Putamen (tissue), 1 donor: ENCODE measurements around the gene FHOD3.

Experiments
- DNase-seq: peaks from one replicate; pipeline ENCODE4 v3.0.0-alpha.2; 2016; ENCODE audit warnings: low spot score

FHOD3 gene

DNA sequence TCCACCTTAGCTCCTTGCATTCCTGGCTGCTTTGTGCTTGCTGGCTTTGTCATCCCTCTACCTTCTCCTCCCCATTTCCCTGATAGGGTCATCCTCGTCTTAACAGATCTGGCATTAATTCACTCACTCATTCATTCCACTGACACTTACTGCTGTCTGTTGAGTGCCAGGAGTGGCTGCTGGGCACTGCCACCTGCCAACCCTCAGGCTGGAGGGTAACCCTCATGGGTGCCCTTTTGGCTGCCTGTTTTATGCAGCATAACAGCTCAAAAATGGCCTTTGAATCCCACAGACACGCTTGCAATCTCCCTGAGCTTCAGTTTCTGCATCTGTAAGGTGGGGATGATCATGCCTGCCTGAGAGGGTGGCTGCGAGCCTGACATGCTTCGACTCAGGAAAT lies 25.2 kb downstream of the FHOD3 start:
- no peak for DNase-seq

DNA sequence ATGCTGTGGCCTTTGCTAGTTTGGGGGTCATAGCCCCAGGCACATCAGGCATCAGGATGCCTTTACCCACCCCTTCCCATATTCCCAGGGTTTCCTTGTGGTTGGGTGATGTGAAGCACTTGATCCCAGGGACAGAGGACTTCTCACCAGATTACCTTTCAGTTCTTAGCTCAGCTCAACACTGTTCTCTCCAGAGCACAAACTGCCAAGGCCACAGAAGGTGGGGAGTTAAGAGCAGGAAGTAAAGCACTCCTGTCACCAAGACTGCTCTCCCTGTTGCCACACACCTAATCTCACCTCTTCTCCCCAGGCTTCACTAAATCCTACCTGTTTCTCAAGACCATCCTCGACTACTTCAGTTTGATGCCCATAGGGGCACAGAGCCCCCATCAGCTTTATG lies 25.9 kb downstream of the FHOD3 start:
- no peak for DNase-seq

DNA sequence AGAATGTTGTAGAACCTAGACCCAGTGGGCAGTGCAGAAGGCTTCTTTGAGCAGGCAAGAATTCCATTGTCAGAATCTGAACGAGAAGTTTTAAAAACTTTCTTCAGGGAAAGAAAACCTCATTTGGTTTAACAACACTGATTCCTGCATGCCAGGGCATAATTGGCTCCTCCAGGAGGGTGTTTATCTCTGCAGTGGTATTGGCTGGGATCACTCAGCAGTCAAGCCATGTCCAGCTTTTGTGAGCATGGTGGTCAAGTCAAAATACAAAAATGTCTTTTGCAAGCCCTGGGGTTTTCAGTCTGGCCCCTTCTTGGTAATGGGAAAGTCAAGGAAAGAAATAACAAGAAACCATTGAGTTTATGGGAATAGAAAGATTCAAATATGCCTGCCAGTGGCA lies 28.3 kb downstream of the FHOD3 start:
- DNase-seq: no peak

DNA sequence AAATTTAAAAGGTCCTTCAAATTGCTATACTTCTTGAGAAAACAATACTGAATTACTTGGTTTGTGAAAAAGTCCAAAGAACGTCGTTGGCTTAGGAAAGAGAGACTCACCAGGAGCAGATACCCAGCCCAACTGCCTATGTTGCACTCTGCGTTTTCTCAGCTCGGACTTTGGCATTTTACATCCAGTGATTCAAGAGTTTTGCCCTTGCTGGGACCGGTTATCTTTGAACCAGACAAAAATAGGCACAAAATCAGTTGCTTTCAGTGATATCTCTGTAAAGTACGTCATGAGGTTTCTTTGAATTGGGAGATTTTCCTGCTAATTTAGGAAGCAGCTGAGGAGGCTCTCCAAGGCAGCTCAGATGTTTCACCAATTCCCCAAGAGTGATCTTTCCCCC lies 29.3 kb downstream of the FHOD3 start:
- no peak for DNase-seq

DNA sequence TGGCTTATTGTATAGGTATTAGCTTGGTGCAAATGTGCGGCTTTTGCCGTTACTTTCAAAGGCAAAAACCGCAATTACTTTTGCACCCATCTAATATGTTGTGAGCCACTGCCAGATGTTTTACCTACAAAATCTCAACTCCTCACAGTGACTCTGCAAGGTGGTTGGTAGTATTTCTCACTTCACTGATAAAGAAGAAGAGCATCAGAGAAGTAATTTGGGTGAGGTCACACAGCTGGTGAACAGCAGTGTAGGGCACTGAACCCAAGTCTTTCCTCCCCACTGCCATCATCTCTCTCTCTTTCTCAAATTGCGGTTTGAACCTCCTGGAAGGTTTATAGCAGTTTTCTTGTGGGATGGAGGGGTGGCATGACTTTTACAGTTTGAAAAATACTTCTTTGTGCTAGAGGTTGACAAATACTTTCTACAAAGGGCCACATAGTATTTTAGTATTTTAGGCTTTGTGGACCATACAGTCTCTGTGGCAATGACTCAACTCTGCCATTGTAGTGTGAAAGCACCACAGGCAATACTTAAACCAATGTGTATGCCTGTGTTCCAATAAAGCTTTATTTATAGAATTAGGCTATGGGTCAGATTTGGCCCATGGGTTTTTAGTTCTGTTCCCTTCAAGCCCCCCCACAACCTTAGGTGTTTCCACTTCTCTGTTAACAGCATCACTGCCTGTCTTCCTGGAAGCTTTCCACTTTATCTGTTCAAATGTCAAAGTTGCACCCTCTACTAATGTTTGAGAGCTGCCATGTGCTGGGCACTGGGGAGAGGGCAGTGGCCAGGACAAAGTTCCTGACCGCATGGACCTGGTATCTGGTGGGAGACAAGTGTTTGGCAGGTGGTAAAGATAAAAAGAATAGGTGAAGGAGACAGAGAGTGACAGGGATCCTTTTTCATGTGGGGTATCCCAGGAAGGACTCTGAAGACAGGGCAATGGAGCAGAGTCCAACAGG lies 30.1 kb downstream of the FHOD3 start:
- DNase-seq: no peak

DNA sequence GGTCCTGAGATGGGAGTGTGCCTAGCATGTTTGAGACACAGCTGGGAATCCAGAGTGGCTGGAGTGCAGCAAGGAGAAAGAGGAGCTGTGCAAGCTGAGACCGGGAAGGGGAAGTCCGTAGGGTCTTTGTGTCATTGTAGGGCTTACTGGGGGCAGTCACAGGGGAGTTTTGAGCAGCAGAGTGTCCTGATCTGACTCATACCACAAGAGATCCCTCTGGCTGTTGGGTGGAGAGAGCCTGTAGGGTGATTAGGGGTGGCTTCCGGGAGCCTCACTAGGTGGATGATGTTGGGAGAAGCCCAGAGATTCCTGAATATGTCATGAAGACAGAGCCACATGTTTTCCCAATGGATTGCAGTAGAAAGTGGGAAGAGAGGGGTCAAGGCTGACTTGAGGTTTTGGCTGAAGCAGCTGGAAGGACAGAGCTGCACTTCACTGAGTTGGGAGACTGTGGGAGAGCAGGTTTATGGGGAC lies 30.9 kb downstream of the FHOD3 start:
- DNase-seq: no peak

DNA sequence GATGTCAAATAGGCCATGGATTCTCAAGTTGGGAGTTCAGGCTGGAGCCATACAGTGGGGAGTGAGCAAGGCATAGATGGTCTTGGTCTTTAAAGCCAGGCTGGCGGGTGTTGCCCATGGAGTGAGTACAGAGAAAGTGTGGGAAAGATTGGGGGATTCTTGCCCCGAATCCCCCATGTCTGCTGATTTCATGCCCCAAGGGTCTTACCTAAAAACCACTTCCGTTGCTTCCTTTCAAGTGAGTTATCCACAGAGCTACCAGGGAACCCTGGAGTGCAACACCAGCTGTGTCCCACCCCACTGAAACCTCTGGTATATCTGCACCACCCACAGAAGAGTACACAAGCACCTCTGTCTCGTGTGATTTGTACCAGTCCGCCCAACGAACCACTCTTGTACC lies 31.4 kb downstream of the FHOD3 start:
- no peak for DNase-seq

DNA sequence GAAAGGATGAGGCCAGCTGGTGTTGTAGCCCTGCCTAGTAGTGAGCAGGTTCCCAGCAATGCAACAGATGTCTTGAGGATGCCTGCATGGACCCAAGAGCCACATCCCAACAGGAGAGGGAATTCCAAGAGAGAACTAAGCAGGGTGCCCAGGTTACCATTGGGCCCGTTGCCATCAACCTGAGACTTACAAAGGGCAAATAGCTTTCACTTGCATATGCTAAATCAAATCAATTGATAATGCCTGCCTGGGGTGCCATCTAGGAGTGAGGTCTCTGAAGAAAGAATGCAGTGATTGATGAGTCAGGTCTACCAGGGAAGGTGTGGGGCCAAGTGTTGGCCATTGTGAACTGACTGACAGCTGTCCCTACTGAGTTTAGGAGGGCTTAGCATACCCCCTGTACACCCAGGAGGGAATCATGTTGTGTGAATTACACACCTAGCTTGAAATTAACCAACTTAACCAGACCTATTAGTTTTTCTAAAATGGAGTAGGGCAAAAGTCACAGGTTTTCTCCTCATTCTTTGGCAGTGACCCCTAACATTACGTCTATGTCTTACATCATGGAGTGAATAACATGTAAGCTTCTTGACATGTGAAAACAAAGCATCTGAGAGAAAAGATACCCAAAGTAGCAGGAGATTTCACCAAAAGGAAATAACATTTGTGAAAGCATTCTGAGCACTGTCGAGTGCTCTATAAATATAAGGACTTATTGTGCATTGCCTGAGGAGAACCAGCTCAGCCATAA lies 32.3 kb downstream of the FHOD3 start:
- no peak for DNase-seq

DNA sequence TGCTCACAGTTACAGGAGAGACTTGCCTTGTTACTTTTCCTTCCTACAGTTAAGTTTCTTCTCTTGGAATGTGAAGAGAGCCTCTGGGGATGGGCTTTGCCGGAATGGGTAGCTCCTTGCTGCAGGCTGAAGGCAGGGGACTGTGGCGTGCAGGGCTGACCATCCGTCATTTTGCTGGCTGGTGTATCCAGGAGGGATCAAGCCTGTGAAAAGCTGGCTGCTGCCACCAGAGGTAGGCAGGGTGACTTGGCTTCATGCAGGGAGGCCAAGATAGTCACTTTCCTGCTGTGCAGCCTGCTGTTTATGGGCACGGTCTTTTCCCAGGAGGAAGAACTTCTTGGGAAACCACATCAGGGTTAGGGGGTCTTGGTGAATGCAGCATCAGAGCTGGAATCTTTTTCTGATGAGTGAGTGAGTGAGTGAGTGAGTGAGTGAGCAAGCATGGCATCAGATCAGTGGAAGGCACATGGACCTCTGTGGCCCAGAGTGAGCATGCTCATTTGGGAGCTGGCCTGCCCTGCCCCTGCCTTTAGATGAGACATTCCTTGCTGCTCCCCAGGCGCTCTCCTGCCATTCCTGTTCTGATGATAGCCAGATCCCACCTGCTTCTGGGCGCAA lies 33.0 kb downstream of the FHOD3 start:
- DNase-seq: no peak

DNA sequence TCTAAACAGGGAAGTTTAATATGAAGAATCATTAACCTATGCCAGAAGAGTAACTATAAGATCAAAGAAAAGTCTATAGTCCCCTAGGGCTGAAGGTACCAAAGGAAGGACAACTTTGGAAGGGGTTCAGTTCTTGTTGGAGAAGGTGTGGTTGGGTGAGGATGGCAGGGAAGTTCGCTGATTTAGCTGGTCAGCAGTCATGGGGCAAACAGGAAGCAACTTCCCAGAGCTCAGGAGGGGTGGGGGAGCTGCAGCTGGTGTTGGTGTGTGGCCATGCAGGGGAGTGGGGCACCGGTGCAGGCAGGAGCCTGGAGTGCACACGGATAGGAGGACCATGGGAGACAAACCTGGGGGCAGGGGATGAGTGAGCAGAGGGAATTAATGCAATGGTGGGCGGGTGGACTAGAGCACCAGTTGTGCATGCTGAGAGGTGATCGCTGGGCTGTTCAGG lies 34.0 kb downstream of the FHOD3 start:
- no peak for DNase-seq

DNA sequence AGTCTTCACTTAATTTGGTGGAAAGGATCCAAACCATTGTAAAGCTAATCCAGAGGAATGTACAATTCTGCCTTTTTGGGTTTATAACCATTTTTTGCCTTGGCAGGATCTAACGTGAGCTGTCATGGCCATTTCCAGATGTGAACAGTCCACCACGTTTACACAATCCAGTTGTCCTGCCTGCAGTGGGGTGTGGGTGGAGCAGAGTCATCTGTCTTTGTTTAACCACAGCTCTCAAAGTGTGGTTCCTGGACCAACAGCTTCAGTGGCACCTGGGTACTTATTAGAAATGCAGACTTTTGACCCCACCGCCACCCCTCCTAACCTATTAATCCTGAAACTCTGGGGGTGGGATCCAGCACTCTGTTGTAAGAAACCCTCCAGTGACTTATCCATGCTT lies 35.9 kb downstream of the FHOD3 start:
- DNase-seq: no peak

DNA sequence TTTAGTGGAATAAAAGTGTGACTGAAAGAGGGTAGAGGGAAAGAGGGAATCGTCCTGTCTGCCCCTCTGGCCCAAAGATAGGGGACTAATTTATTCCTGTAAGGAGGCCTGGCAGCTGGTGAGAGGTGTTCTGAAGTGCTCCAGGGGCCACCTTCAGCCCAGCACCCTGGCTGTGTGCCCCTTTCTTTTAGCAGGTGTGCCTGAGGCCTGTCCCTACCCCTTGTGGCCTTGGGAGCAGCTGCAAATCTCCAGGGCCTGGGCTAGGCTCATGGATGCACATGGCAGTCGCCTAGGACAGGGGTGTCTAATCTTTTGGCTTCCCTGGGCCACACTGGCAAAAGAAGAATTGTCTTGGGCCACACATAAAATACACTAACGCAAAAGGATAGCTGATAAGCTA lies 37.3 kb downstream of the FHOD3 start:
- no peak for DNase-seq

DNA sequence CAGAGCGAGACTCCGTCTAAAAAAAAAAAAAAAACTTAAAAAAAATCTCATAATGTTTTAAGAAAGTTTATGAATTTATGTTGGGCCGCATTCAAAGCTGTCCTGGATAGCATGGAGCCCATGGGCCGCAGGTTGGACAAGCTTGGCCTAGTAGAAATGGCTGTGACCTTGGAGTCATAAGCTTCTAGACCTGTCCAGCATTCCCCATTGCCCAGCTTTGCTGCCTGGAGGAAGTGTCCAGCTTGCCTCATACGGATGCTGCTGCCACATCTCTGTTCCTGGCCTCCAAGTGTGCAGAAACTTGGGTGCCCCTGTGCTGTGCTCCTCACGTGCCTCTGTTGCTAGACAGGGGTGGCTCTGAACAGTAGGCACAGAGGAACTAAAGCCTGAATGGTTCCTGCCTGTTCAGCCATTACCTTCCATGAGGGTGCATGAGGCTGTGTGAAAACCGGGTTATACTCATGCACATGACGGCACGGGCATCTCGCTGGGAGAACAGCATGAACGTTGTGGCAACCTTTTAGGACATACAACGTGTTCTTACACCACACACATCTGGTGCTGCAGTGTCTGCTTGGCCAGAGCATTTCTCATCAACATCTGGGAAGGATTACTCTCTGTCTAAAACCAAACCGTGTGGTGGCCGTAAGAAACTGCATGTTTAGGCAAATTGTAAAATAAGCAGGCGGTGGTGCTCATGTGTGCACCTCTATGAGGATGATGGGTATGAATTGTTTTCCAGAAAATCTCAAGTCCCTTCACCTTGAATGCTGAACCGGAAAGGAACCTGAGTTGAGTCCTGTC lies 38.2 kb downstream of the FHOD3 start:
- DNase-seq: no peak

DNA sequence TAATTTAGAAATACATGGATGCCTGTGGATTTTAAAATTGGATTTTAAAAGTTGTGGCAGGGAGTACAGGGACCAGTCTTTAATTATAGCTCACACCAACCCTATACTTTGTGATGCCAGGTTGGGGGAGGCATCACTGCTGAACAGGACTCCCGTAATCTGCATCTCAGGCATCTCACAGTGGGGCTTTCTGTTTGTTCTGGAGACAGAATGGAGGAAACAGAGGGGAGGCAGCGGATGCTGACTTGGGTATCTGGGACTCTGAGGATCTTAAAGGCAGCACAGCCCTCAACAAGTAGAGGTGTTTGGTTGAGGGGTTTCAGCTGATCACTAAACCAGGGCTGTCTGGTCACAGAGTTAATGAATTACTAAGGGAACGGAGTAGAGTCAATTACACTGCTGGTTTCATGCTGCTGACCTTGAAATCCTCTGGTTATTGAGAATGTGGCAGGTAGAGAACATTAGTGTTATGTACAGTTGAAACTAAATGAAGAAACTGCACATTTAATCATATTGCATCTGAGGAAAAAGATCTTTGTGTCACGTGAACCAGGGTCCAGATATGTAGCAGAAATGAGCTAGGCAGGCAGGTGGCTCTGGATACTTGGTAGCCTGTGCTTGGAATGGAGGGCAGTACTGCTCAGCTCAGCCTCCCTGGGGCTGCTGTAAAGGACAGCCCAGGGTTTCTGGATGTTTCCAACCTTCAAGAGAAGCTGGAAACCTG lies 40.3 kb downstream of the FHOD3 start:
- DNase-seq: no peak

DNA sequence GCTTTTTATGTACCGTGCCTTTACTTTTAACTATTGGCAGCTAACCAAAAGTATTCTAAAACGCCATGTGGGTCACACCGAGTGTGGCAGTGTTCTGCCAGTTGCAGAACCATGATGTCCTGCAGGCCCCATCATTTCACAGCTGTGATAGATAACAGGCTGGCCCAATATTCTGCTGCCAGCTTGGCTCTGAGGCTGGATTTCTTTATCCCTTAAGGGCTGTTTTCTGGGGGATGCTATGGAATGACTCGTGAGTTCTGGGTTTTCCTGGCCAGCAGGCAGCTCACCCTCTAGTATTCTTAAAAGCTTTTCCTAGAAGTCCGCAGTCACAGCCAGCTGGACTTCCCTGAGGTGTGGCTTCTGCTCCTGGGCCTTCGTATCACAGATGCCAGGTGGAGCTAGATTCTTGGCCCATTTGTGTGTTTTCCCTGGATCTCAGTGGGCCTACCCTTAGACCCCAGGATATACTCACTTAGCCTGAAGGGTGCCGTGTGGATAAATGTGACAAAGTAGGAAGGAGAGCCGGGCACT lies 41.0 kb downstream of the FHOD3 start:
- no peak for DNase-seq

DNA sequence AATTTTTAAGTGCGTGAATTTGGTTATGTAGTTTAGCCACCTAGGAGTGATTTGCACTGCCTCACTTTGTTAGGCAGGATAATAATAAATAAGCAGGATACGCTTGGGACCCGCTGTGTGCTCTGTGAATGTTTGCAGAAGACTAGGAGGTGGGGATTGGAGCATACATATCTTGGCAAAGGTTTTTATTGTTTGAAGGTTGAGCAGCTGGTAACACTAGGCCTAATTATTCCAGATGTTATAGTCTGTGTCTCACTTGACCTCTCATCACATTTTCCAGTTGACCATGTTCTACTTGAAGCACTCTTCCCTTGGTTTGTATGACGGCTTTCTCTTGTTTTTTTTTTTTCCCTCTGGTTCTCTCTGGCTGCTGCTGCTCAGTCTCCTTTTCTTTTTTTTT lies 42.7 kb downstream of the FHOD3 start:
- no peak for DNase-seq

DNA sequence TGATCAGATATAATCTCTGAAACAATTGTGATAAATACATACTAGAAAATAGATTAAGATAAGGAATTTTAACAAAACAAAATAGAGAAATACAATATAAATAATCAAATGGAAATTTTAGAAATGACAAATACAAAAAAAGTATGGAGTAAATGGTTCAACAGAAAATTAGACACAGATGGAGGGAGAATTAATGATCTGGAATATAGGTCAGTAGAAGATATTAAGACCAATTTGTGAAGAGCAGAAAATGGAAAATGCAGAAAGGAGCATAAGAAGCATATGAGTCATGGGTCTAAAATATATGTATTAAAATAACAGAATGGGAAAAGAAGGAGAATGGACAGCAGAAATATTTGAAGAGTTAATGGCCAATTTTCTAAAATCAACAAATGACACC lies 44.4 kb downstream of the FHOD3 start:
- no peak for DNase-seq

DNA sequence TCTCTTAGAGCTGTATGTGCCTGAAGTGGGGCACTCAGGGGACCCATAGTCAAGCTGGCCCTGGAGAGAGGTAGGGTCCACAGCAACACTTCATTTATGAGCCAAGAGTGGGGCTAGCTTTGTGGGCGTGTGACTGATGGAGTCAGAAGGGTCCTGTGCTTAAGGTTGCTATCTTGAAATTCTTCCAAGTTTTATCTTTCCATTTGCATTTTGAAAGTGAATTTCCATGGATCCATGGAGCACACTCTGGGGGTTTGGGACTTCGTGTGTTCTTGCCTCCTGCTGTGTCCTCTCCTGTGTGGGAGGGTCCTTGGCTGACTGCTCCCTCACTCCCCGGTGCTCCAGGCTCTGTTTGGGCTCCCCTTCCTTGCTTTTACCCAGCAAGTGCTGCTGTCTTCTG lies 50.8 kb downstream of the FHOD3 start:
- no peak for DNase-seq

DNA sequence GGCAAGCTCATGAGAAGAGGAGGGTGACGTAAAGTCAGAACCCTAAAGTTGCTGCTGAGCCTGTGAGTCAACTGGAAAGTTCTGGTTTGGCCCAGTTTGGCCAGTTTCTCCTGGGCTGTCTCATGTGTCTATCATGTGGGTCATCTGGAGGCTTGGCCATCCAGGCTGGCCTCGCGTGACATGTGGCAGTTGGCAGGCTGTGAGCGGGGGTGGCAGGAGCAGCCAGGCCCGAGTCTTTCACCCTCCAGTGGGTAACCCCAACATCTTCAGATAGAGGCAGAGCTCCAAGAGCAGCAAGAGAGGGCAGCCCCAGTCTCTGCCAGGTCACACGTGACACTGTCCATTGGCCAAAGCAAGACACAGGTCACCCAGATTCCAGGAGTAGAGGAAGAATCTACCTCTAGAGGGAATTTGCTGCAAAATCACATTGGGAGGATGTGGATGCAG lies 51.5 kb downstream of the FHOD3 start:
- DNase-seq: no peak

DNA sequence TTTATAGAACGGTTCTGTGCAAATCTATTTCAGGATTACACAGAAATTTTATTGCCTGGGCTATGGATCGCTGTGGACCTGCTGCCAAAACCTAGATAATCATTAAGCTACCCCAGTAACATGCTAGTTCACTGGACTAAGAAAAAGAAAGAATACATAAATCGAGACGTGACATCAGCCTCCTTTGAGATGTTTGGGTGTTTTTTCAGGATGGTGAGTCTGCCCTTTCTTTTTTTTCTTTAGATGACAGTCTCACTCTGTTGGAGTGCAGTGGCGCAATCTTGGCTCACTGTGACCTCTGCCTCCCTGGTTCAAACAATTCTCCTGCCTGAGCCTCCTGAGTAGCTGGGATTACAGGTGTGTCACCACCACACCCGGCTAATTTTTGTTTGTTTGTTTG lies 52.0 kb downstream of the FHOD3 start:
- DNase-seq: no peak

DNA sequence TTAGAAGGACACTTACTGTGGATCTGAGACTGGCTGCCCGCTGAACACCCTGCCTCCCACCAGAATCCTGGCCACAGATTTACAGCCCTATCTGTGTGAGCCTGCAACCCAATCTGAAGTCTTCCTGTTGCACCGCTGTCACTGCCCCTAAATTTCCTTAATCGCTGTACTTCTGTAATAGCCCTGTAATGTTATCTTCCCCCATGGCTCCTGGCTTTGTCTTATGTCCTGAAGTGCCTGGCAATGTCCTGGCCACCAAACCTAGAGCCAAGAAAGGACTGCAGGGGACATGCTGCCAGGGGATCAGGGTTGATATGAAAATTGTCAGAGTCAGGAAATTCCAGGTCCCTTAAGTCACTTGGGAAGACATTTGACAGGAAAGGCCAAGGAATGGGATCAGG lies 52.7 kb downstream of the FHOD3 start:
- DNase-seq: no peak
